ENCODE results near the gene ARFGAP1. TPM values are rescaled to one million over a fixed set of nuclear protein-coding genes. Genes with fewer than 3 reads are reported as not detected.

The ARFGAP1 gene
- polyA plus RNA-seq, 1 donor (not counting 4 experiments of a cell fraction or from before 2014, with no cell fraction given) = 31.5 TPM

DNA sequence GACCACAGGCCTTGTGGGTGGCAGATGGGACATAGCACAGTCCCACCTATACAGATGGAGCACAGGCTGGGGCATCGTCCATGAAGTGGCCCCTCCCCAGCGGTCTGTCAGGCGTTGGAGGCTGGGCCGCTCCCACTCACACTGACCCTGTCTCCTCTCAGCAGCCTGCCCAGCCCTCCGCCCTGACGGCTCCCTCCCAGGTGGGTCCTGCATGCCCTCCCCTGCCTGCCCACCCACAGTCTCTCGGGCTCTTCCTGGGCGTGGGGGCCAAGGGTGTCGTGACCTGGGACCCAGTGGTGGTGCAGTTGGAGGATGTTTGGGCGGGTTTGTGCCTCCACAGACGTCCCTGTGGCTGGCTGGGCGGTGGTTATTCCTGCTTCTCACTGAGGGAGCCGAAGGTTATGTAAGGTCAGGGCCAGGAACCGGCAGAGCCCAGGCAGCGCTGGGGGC, 42.7 kb downstream of the ARFGAP1 start:
- no peaks in the 10 kb centered on the region for H3K79me2 ChIP-seq (ENCODE audit: control insufficient read depth, insufficient read depth, low read length)
- no peak overlapping the region for H3K27ac ChIP-seq (ENCODE audit: control insufficient read depth, insufficient read depth, low read length)
- peaks cover 8% of the 10 kb centered on the region for H3K27me3 ChIP-seq (ENCODE audit: control insufficient read depth, extremely low read depth, insufficient read depth, low read length)
- dilution Hi-C loops (cut with MboI; ENCODE audit: extremely low pct_ligation_motif_present, low sequenced_read_pairs) = no loop called here
- no peaks in the 10 kb centered on the region for H3K9me1 ChIP-seq (ENCODE audit: control insufficient read depth, extremely low read depth, insufficient read depth, low read length)
- no peak overlapping the region for H2AFZ ChIP-seq (ENCODE audit: control insufficient read depth, low read length)
- DNase-seq (ENCODE audit: low read depth, low spot score) = no peak
- no peak overlapping the region for H3K4me2 ChIP-seq (ENCODE audit: control insufficient read depth, extremely low read depth, insufficient read depth, low read depth, low read length)
- no peaks in the 10 kb centered on the region for H4K20me1 ChIP-seq (ENCODE audit: control insufficient read depth, extremely low read depth, insufficient read depth, low read length)
- H3K4me3 ChIP-seq (ENCODE audit: control insufficient read depth in 2 of 3, extremely low read depth in 1 of 3, insufficient read depth in 2 of 3, low read depth in 1 of 3, low read length in 3 of 3) = no peak overlapping the region
- H3K4me1 ChIP-seq (ENCODE audit: control insufficient read depth, extremely low read depth, insufficient read depth, low read length) = no peaks in the 10 kb centered on the region
- H3K9ac ChIP-seq (ENCODE audit: control insufficient read depth, extremely low read depth, insufficient read depth, low read length) = no peak overlapping the region
- TF ChIP-seq, protein P1, sequence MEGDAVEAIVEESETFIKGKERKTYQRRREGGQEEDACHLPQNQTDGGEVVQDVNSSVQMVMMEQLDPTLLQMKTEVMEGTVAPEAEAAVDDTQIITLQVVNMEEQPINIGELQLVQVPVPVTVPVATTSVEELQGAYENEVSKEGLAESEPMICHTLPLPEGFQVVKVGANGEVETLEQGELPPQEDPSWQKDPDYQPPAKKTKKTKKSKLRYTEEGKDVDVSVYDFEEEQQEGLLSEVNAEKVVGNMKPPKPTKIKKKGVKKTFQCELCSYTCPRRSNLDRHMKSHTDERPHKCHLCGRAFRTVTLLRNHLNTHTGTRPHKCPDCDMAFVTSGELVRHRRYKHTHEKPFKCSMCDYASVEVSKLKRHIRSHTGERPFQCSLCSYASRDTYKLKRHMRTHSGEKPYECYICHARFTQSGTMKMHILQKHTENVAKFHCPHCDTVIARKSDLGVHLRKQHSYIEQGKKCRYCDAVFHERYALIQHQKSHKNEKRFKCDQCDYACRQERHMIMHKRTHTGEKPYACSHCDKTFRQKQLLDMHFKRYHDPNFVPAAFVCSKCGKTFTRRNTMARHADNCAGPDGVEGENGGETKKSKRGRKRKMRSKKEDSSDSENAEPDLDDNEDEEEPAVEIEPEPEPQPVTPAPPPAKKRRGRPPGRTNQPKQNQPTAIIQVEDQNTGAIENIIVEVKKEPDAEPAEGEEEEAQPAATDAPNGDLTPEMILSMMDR (optimal IDR thresholded peaks at IDR 0.05 in 1 of 3, IDR thresholded peaks at IDR 0.05 in 1 of 3, conservative IDR thresholded peaks at IDR 0.05 in 1 of 3; ENCODE audit: extremely low read depth in 1 of 3, insufficient read depth in 2 of 3, low read length in 3 of 3) = no peak
- no peak for TF ChIP-seq EZH2 (IDR thresholded peaks at IDR 0.05; ENCODE audit: low read length)
- no peak for FAIRE-seq
- no peaks in the 10 kb centered on the region for H3K9me3 ChIP-seq (ENCODE audit: control insufficient read depth, low read depth, low read length)
- no peaks in the 10 kb centered on the region for H3K36me3 ChIP-seq (ENCODE audit: control insufficient read depth in 2 of 2, extremely low read depth in 1 of 2, insufficient read depth in 2 of 2, low read length in 2 of 2)

DNA sequence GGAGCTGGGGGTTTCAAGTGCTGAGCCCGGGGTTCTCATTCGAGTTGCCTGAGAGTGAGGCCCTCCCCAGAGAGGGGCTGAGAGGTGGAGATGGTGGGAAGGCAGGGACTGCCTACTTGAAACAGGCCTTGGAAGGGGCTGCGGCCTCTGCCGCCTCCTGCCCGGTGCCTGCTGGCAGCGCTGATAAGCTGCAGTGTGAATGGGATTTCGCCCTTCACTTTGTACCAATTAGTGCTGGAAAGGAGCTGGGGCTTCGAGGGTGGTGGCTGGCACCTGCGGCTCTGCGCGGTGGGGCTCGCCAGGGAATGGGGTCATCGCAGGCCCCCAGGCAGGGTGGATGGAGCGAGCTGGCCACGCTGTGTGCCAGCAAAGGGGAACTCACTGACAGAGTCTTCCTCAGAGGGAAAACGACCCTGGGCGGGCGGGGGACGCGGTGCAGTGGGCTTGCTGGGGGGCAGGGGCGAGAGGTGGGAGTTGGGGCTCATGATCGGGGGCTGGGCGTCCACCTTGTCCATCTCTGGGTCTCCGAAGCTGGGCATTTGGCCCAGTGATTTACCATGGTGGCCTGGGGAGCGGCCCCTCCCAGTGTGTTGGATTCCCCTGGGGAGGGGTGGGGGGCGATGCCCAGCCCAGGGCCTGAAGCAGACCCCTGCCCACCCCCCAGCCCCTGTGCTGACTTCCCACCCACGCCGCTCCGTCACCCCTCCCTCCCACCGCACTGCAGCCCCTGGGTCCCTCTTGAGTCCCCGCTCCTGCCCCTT, 43.3 kb downstream of the ARFGAP1 start:
- Histone ChIP-seq H3K27me3 (ENCODE audit: control insufficient read depth, extremely low read depth, insufficient read depth, low read length) (peaks cover 8% of the 10 kb centered on the region), H3K36me3 (ENCODE audit: control insufficient read depth in 2 of 2, extremely low read depth in 1 of 2, insufficient read depth in 2 of 2, low read length in 2 of 2) (no peaks in the 10 kb centered on the region), H2AFZ (ENCODE audit: control insufficient read depth, low read length) (no peak overlapping the region), H3K27ac (ENCODE audit: control insufficient read depth, insufficient read depth, low read length) (no peak overlapping the region), H3K79me2 (ENCODE audit: control insufficient read depth, insufficient read depth, low read length) (no peaks in the 10 kb centered on the region), H3K4me3 (ENCODE audit: control insufficient read depth in 2 of 3, extremely low read depth in 1 of 3, insufficient read depth in 2 of 3, low read depth in 1 of 3, low read length in 3 of 3) (no peak overlapping the region), H3K9me1 (ENCODE audit: control insufficient read depth, extremely low read depth, insufficient read depth, low read length) (no peaks in the 10 kb centered on the region), H3K9me3 (ENCODE audit: control insufficient read depth, low read depth, low read length) (no peaks in the 10 kb centered on the region), H3K9ac (ENCODE audit: control insufficient read depth, extremely low read depth, insufficient read depth, low read length) (no peak overlapping the region), H3K4me1 (ENCODE audit: control insufficient read depth, extremely low read depth, insufficient read depth, low read length) (no peaks in the 10 kb centered on the region), H3K4me2 (ENCODE audit: control insufficient read depth, extremely low read depth, insufficient read depth, low read depth, low read length) (no peak overlapping the region), H4K20me1 (ENCODE audit: control insufficient read depth, extremely low read depth, insufficient read depth, low read length) (no peaks in the 10 kb centered on the region)
- no peak for TF ChIP-seq EZH2 (IDR thresholded peaks at IDR 0.05; ENCODE audit: low read length)
- TF ChIP-seq, protein P1 (optimal IDR thresholded peaks at IDR 0.05 in 1 of 3, IDR thresholded peaks at IDR 0.05 in 1 of 3, conservative IDR thresholded peaks at IDR 0.05 in 1 of 3; ENCODE audit: extremely low read depth in 1 of 3, insufficient read depth in 2 of 3, low read length in 3 of 3) = no peak
- DNase-seq (ENCODE audit: low read depth, low spot score) (no peak), FAIRE-seq (no peak)
- dilution Hi-C loops (cut with MboI; ENCODE audit: extremely low pct_ligation_motif_present, low sequenced_read_pairs) = no loop called here
